ENCODE results near the gene ADD3. TPM values are rescaled to one million over a fixed set of nuclear protein-coding genes. Genes with fewer than 3 reads are reported as not detected.

Gene ADD3
- total and polyA plus RNA-seq, 8 donors: 62.0 to 362 (median 322) TPM

DNA sequence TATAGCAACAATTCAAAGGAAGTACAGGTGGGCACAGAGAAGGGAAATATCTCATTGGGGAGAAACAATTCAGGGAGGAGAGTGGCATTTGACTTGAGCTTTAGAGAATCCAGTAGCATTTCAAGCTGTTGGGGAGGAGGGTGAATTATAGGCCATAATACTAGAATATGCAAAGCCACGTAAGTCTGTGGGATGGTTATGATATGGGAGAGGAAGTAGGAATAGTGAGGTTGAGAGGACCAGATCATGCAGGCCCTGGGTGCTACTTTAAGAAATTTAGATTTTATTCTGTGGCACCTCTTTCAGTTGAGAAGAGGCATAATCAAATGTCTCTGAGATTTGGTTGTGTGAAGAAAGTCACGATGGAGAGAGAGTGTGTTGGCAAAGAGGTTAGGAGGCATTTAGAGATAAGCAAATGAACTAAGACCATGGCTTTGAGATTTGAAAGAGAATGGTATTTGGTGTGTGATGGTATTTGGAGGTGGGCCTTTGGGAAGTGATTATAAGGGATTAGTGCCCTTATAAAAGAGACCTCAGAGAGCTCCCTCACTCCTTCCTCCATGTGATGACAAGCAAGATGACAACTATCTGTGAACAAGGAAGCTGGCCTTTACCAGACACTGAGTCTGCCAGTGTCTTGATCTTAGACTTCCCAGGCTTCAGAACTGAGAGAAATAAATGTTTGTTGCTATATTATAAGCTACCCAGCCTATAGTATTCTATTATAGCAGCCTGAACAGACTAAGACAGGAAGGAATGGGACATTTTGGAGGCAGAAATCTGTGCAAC is 15.1 kb downstream of the ADD3 start:
- DNase-seq (no peak), ATAC-seq (no peak)
- Histone ChIP-seq H3K4me3 (no peak overlapping the region), H3K9me3 (no peaks in the 10 kb centered on the region), H3K27me3 (no peaks in the 10 kb centered on the region), H3K36me3 (no peaks in the 10 kb centered on the region), H3K4me1 (peaks cover 0 to 55% of the 10 kb centered on the region in 2 donors), H3K27ac (peak overlapping the region in 1 of 2 donors; percentile 76)
- intact Hi-C loops (cut with DNase I): no loop called here
- TF ChIP-seq, protein P1, sequence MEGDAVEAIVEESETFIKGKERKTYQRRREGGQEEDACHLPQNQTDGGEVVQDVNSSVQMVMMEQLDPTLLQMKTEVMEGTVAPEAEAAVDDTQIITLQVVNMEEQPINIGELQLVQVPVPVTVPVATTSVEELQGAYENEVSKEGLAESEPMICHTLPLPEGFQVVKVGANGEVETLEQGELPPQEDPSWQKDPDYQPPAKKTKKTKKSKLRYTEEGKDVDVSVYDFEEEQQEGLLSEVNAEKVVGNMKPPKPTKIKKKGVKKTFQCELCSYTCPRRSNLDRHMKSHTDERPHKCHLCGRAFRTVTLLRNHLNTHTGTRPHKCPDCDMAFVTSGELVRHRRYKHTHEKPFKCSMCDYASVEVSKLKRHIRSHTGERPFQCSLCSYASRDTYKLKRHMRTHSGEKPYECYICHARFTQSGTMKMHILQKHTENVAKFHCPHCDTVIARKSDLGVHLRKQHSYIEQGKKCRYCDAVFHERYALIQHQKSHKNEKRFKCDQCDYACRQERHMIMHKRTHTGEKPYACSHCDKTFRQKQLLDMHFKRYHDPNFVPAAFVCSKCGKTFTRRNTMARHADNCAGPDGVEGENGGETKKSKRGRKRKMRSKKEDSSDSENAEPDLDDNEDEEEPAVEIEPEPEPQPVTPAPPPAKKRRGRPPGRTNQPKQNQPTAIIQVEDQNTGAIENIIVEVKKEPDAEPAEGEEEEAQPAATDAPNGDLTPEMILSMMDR (IDR thresholded peaks at IDR 0.05): no peak

DNA sequence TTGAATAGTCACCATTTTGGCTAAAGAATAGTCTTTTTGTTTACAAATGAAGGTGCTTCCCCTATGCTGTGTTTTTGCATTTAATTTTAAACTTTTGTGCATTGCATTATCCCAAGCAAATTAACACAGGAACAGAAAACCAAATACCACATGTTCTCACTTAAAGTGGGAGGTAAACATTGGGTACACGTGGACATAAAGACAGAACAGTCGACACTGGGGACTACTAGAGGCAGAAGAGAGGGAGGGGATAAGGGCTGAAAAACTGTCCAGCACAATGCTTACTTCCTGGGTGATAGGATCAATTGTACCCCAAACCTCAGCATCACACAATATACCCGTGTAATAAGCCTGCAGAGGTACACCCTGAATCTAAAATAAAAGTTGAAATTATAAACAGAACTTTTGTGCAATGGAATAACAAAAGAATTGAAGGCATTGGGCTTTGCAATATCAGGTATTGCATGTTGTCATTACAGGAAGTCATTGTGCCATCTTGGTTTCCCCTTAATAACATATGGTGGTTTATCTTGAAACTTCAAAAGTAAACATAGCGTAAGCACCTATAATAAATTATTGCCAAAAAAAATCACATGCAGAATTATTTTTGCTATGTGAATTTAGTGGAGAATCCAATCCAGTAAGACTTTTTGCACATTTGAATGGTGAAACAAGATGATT is 16.1 kb downstream of the ADD3 start:
- Histone ChIP-seq H3K4me3 (no peak overlapping the region), H3K27ac (peak overlapping the region in 1 of 2 donors; percentile 76), H3K27me3 (no peaks in the 10 kb centered on the region), H3K9me3 (no peaks in the 10 kb centered on the region), H3K36me3 (no peaks in the 10 kb centered on the region), H3K4me1 (peaks cover 0 to 53% of the 10 kb centered on the region in 2 donors)
- TF ChIP-seq, protein P1 (IDR thresholded peaks at IDR 0.05): no peak
- DNase-seq (no peak), ATAC-seq (no peak)
- intact Hi-C loops (cut with DNase I): no loop called here

DNA sequence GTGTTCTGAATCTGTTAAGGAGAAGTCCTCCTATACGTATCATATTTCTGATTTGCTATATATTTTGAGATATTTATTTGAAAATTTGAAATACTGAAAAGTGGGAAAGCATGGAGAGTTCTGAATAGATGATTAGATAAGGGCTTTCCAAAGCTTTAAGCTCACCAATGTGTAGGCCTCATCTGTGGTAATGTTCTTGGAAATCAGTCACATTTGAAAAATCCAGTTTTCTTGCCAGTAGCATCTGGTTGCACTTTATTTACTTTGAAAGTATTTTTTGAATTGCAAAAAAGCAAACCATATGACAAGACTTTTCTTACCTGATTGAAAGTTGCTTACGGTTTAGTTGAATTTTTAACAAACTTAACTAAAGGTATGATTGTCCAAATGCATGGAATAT is 21.7 kb downstream of the ADD3 start:
- H3K27me3 ChIP-seq: no peaks in the 10 kb centered on the region
- H3K4me3 ChIP-seq: no peak overlapping the region
- H3K9me3 ChIP-seq: no peaks in the 10 kb centered on the region
- intact Hi-C loops (cut with DNase I): no loop called here
- no peak overlapping the region for H3K27ac ChIP-seq
- H3K36me3 ChIP-seq: no peaks in the 10 kb centered on the region
- H3K4me1 ChIP-seq: peaks cover 11 to 29% of the 10 kb centered on the region in 2 donors
- ATAC-seq: no peak
- TF ChIP-seq, protein P1 (IDR thresholded peaks at IDR 0.05): no peak
- DNase-seq: no peak

DNA sequence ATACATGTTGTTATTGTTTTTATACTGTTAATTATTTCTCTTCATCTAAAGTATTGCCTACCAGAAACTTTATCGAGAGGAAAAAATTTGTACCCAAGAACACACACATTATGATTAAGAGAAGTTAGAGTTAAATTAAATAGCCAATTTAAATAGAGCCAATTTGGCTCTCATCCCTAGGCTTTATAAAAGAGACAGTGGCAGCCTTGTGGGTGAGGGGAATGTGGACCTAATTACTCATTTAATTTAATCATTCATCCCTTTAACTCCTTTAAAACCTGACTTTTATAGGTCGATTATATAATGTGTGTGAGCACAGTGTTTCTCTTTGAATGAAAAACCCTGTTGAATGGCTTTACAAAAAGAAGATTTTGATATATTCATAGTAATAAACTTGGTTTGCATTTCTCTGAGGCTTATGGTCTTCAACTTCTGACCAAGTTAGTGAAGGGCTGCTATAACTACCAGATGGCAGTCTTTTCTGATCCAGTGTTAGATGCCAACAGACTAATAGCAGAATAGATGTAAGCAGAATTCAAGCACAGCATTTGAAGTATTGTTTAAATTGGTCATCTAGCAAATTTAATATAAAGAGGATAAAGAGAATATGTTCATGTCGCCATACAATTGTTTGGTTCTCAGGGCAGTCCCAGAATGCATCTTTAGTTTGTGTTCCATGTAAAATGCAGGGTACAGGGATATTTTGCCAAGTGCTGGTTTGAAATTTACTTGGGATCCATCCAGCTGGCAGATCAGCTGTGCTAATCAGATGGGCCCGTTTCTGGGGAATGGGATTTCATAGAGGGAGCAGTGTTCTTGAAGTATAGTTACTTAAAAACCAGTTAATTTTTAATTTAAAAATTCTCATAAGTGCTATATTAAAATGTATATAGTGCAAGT is 25.3 kb downstream of the ADD3 start:
- Histone ChIP-seq H3K9me3 (no peaks in the 10 kb centered on the region), H3K4me1 (peaks cover 11 to 39% of the 10 kb centered on the region in 2 donors), H3K27me3 (no peaks in the 10 kb centered on the region), H3K4me3 (no peak overlapping the region), H3K27ac (no peak overlapping the region), H3K36me3 (no peaks in the 10 kb centered on the region)
- intact Hi-C loops (cut with DNase I): no loop called here
- ATAC-seq (no peak), DNase-seq (peak in 1 of 4 donors; percentile 61)
- TF ChIP-seq, protein P1 (IDR thresholded peaks at IDR 0.05): no peak

Measured in left lung (tissue), 10 donors.